Activated CD4-positive, alpha-beta T cell treated with anti-CD3 and anti-CD28 coated beads, Interleukin-2, amount 50 U/mL, for 24 hours (primary cell): ENCODE results near the gene RBM15.

Experiments
- DNase-seq, 2 donors: peaks; one replicate each; pipeline ENCODE4 v3.0.0-alpha.2; 2020; ENCODE audit warnings: low read depth in 1 of 2, low spot score in 1 of 2

Gene RBM15

DNA sequence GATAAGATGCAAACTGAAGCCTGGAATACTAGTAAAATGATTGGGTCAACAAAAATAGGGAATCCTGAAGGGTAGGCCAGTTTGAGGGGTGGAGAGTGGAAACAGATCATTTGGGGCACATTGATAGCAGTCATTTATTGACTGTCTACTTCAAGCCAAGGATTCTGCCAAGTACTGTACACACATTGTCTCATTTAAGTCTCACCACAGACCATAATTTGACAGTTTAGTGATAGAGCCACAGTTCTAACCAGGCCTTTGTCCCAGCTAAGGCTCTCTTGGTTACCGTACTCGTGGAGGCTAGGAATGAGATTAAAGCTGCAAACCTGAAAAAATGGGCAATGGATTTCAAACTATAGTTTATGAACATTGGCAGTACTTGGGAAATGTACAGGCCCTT lies 11.2 kb downstream of the RBM15 start:
- no peak for DNase-seq

DNA sequence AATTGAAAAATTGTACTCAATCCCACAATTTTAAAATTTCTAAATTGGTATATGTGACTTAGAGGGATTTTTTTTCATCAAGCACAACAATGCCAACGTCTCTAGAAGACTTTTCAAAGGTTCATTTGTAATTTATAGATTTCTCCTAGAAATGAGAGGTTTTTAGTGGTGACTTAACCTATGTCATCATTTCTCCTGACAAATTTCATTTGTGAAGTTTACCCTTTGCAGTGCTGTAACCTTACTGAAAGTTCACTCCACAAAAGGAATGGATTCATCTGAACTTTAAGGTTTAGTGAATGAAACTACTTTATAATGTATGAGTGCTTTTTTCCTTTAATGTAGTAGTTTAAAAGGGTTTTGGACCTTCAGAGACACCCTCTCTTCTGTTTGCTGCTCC lies 16.1 kb downstream of the RBM15 start:
- DNase-seq: no peak

DNA sequence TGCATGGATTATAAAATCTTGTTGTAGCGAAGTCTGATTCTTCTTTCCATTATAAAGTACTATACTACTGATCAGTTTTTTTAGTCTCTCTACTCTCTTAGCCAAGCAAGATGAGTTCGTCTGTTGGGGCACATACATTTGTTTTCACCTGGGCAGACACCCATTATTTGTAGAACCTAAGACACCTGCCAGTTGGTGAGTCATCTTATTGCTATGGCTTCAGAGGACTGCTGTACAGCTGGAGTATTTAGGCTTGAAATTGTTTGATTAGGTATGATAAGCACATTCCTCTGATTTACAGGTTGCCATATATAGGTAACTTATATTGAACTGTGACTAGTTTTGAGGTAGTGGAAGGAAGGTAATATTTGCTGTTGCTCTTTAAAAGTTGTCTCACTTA lies 17.2 kb downstream of the RBM15 start:
- DNase-seq: no peak

DNA sequence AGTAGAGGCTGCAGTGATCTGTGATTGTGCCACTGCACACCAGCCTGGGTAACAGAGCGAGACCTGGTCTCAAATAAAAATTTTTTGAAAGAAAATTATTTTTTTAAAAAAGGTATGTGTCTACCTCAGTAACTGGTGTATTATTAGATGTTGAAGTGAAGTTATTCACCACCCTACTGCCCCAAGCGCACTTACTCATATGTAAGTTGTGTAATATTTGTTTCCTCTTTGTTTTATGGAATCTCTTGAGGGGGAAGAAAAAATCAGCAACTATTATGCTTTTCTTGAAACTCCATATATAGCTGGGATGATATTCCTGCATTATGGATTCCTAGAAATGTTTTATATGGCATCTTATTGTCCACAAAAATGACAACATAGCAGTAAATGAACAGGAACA lies 21.3 kb downstream of the RBM15 start:
- no peak for DNase-seq

DNA sequence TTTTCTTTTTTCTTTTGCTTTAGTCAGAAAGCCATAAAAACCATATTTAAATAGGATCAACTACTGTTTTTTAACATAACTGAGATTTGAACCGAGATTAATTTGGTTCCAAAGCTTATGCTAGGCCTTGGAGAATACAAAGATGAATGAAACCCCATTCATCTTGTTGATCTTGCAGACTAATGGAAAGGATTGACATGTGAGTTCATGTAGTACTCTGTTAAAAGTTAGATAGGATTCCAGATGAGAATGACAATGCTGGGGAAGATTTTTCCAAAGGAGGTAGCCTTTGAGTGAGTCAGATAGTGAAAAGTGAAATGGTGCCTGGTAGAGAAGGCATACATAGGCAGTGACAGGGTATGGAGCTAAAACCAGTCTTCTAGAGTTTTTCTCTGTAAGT lies 22.7 kb downstream of the RBM15 start:
- no peak for DNase-seq

DNA sequence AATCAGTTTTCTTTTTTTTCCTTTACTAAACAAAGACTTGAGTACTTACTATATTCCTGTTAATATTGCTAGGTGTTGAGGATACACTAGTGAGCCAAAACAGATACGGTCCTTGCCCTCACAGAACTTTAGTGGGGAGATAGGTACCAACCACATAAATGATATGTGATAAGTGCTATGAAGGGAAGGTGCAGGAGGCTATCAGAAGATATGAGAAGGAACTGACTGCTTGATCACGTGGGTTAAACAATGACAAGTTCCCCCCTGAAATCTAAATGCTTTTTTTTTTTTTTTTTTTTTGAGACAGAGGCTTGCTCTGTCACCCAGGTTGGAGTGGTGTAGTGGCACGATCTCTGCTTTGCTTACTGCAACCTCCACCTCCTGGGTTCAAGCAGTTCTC lies 25.0 kb downstream of the RBM15 start:
- no peak for DNase-seq

DNA sequence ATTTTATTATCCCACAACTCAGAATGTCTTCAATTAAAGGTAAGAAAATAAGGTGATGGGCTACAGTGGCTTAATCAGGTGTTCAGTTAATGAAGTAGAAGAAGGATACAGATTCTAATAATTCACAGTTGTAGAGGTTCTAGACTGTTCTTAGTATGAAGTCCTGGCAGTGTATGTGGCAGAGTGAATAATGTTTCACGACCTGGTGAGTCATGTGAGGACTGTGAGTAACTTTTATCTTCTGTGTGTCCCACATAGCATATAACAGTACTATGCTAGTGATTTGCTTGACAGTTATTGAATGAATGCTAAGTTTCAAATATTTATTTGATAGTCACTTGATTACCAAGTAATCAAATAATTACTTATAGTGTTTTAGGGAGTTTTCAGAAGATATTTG lies 31.6 kb downstream of the RBM15 start:
- no peak for DNase-seq

DNA sequence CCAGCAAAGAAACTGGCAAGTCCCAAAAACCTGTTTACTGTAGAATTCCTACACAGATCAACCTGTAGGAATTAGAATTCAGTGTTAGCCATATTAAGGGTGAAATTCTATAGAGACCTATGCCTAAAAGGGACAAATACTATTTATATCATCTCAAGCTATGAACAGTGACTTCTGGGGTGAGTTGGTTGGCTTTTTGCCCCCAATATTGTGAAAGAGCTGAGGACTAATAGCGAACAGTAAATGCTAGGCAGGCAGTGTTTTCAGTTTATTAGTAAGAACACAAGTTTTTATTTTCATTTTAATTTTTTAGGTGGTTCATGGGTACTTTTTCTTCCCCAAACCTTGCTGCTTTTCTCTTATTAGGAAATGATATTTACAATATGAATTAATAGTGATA lies 36.3 kb downstream of the RBM15 start:
- no peak for DNase-seq

DNA sequence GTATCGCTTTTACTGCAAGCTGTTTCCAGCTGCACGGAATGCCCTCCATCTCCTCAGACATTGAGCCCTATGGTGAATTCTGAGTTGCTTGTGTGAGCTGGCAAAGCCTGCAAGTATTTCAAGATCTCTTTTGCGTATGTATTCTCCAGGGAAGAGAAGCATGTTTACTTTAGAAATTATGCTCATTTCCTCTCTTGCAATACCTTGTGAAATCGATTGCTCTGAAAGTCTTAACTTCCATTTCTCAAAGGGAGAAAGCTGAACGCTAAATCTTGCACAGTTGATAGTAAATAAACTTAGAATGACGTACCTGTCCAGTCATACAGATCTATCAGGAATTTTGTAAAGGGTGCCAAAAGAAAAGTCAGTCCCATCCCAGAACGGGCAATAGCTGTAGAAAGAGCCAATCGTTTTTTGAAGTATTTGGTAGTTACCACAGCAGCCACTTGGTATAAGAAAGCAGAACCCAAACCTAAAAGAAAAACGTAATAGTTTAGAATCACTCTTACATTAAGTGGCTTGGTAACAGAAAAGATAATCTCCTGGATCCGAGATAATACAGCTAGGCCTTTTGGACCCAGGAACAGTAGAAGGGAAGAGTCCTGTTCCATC lies 41.6 kb downstream of the RBM15 start:
- no peak for DNase-seq

DNA sequence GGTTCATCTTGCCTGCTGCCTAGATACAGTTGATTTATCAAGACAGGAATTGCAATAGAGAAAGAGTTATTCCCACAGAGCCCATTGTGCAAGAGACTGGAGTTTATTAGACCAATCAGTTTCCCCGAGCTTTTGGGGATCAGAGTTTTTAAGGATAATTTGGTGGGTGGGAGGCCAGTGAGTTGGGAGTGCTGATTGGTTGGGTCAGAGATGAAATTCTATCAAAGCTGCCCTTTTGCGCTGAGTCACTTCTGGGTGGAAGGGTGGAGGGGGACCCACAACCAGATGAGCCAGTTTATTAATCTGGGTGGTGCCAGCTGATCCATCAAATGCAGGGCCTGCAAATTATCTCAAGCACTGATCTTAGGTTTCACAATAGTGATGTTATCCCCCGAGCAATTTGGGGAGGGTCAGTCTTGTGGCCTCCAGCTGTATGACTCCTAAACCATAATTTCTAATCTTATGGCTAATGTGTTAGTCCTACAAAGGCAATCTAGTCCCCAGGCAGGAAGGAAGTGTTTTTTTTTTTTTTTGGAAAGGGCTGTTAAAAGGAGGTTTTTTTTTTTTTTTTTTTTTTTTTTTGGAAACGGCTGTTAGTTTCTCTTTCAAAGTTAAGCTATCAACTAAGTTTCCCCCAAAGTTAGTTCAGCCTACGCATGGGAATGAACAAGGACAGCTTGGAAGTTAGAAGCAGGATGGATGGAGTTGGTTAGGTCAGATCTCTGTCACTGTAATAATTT lies 44.2 kb downstream of the RBM15 start:
- DNase-seq: no peak

DNA sequence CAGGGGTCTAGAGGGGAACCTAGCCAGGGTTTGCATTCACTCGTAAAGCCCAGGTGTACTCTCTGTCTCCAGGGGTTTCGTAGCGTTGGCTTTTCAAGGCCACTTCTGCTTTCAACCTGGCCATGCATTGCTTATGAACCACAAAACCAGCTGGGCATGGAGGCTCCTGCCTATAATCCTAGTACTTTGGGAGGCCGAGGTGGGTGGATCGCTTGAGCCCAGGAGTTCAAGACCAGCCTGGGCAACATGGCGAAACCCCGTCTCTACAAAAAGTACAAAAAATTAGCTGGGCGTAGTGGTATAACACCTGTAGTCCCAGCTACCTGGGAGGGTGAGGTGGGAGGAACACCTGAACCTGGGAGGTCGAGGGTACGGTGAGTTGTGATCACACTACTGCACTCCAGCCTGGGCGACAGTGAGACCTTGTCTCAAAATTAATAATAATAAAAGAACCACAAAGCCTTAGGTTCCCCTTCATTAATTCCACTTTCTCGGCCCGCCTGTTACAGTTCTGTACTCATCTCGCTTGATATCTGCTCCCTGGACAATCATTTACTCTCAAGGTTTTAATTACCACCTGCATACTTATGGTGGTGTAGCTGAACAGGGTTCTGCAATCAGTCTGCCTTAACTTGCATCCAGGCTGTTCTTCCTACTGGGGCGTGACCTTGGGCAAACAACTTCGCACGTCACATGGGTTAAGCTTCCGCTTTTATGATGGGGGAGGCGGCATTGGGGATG lies 45.6 kb downstream of the RBM15 start:
- no peak for DNase-seq

DNA sequence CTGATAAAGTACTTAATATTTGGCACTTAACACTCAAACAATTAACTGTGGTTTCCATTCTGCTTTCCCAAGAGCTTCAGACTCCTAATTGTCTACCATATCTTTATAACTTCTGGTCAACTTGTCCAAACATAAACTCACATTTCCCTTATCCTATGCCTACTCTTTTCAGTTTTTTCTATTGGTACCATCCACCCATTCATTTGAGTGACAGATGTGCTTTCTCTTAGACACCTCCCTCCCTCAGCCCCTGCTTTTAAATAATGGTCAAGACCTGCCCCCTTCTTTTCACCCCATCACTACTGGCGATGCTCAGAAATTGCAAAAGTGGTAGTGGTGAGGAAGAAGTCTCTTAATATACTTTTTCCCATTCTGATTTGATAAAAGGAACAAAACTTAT lies 46.2 kb downstream of the RBM15 start:
- no peak for DNase-seq

DNA sequence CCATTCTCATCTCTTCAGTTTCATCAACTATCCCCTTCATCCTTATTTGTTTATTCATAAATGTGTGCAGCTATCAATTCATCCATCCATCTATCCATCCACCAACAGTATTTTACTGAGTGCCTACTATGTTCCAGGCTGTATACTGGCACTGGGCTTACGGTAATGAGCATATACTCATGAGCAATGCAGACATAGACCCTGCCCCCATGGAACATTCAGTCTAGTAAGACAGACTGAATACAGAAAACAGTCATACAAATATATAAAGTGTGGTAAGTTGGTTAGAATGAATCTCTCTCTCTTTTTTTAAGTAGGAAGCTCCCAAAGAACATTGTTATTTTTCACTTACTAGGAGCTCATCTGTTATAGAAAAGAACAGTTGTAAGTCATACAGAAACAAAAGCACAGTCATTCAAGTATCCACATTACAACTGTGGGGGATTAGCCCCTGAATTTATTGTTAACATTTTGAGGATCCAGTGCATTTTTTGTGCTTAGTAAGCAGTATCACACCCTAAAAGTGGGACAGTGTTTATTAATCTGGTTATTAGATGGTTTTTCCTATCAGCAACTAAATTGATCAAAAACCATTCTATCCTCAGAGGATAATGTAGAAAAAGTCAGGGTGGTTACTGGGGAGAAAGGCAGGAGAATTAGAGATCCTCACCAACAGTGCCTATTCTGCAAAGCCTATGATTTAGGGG lies 48.0 kb downstream of the RBM15 start:
- no peak for DNase-seq

DNA sequence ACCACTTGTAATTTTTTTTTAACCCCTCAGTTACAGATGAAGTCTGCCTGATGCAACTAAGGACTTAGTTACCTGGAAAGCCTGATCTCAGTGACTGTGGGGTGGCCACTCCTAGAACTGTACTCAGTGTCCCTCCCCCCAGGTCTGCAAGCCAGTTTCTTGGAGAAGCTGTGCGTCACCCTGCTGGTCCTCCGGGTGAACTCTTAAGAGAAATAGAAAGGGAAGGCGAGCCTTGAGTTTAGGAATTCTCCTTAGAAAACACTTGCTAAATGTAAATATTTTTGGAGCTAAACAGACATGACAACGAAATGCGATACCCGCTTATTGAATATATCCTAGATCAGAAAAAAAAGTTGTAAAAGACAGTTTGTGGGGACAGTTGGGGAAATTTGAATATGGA lies 50.9 kb downstream of the RBM15 start:
- DNase-seq: no peak

DNA sequence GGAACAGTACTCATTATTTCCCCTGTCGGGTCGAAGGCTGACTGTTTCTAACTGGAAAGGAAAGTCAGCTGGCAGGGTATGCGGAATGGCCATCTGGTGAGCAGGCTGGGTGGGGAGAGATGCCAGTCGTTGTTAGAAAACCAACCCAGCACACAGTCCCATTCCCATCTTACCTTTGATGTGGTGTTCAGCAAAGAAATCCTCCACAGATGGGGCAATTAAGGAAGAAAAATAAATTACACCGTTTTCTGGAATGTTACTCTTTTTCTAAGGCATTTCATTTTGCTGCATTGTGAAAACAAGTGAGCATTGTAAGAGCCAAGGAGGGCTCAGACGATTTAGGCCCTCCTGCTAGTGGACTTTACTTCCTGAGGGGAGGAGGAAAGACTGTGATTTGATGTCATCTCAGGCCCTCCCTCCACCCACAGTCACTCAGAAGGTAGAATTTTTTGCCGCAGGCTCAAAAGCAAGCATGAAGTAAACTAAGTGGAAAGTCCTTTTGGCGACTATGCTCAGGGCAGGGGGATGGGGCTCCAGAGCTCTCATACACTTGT lies 51.6 kb downstream of the RBM15 start, which contains the start of gene SLC16A4:
Gene SLC16A4 (minus strand): TSS at position 335 of the 554 bp plus-strand sequence. CDS start 1,703 bp downstream, outside the sequence.
- DNase-seq: no peak

DNA sequence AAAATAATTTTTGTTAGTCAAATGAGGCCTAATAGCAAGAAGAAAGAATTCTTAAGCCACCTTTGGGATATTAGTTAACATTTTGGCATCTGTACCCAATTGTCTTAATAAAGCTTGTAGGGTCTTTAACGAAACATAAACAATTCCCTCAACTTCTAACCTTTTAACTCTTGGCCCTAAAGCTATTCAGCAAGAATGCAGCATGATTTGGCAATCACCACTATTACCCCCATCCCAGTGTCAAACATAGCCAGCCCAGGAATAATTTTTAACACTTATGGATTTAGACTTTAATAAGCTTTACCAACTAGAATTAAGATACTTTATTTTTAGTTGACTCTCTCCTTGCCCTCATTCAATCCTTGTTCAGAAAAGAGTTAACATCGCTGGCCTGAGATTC lies 54.1 kb downstream of the RBM15 start:
- no peak for DNase-seq

DNA sequence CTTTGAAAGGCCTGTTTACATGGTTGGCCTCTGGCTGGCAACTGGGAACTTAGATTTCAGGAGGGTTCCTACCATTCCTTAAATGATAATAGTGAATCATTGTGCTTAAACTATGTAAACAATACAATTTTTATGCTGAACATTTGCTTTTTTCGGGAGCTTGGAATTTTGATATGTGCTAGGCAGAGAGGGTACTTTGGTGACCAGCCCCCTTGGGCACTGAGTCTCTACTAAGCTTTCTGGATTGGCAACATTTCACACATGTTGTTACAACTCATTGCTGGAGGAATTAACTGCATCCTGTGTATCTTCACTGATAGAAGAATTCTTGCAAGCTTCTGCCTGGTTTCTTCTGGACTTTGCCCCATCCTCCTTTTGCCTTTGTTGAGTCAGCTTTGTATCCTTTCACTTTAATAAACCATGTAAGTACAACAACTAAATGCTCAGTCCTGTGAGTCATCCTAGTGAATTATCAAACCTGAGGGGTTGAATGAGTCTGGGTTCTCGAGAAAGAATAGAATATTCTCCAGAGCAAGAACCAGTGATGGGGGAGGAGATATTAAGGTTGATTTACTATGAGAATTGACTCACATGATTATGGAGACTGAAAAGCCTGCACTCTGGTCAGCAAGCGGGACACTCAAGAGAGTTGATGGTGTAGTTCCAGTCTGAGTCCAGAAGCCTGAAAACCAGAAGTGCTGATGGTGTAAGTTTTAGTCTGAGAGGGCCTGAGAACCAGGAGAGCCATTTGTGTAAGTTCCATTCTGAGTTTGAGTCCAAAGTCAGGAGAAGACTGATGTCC lies 54.7 kb downstream of the RBM15 start:
- DNase-seq: no peak

DNA sequence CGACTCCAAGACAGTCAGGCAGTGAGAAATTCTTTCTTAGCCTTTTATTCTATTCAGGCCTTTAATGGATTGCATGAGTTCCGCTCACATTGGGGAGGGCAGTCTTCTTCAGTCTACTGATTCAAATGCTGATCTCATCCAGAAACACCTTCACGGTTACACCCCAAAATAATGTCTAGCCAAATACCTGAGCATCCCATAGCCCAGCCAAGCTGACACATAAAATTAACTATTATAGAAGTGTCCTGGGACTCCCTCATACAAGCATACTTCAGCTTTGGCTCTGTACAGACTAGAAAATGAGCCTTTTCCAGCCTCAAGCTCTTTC lies 55.3 kb downstream of the RBM15 start:
- DNase-seq: no peak
